GM12878 (cell line): ENCODE data around the gene TRIM69. TPM values are rescaled to one million over a fixed set of nuclear protein-coding genes. Genes with fewer than 3 reads are reported as not detected.

Experiments
- ATAC-seq: fragments of 200-7000 bp; cut with Tn5 transposase; 3 replicates; pipeline ENCODE4 v1.9.1; 2020; ENCODE audit warnings: mild to moderate bottlenecking, moderate library complexity
- BruUV-seq: library from RNA; stranded (reverse); fragments of 400-500 nt; replicated peaks from 2 replicates; lab custom pipeline; 2021; lab: Mats Ljungman, UMichigan
- CTCF ChIA-PET: fragments of 300-600 bp; sonication (Branson Sonifier 250); formaldehyde crosslinking; extraction: SDS; loops from one replicate; lab custom pipeline; 2021; ENCODE audit warnings: inconsistent platforms; lab: Yijun Ruan, JAX
- POLR2A ChIA-PET: fragments of 350-600 bp; formaldehyde crosslinking; extraction: SDS; loops from one replicate; lab custom pipeline; 2021; ENCODE audit warnings: inconsistent platforms; lab: Charles Lee
- RAD21 ChIA-PET: fragments of 300-600 bp; sonication (Branson Sonifier 250); formaldehyde crosslinking; loops from one replicate; lab custom pipeline; 2023; ENCODE audit warnings: antibody characterized with exemption; ENCODE audit not compliant: unreplicated experiment; lab: Charles Lee
- SMC1A ChIA-PET: fragments of 300-600 bp; sonication (Branson Sonifier 250); formaldehyde crosslinking; loops from one replicate; lab custom pipeline; 2023; ENCODE audit not compliant: unreplicated experiment, uncharacterized antibody; lab: Charles Lee
- DNase-seq: peaks from one replicate; pipeline ENCODE4 v3.0.0-alpha.2; 2011; ENCODE audit warnings: low read depth, low spot score
- FAIRE-seq: peaks from 3 replicates; lab custom pipeline; 2011; peaks lifted over from hg19 to GRCh38; lab: Jason Lieb, UNC
- H2AFZ ChIP-seq: 2 replicates; pipeline ENCODE4 v1.6.0; 2011; ENCODE audit warnings: low read depth, low read length, control low read depth; ENCODE audit not compliant: control insufficient read depth
- H3K27ac ChIP-seq: 2 replicates; pipeline ENCODE4 v1.5.1; 2011; ENCODE audit warnings: control low read depth; ENCODE audit not compliant: control insufficient read depth, insufficient read depth
- H3K27me3 ChIP-seq, 2 experiments: replicated peaks in 1 of 2; 2 replicates each; pipeline versions ENCODE4 v1.6.0 to v1.6.1; 2011; ENCODE audit warnings: low read length in 1 of 2; ENCODE audit not compliant: control insufficient read depth in 2 of 2, insufficient read depth in 2 of 2
- H3K36me3 ChIP-seq, 2 experiments: 2 replicates each; pipeline ENCODE4 v1.5.1; 2011; ENCODE audit warnings: low read length in 1 of 2; ENCODE audit not compliant: control insufficient read depth in 2 of 2, insufficient read depth in 2 of 2
- H3K4me1 ChIP-seq: 2 replicates; pipeline ENCODE4 v1.6.1; 2011; ENCODE audit warnings: mild to moderate bottlenecking, low read length, moderate library complexity, mixed read lengths; ENCODE audit not compliant: control insufficient read depth, insufficient read depth
- H3K4me2 ChIP-seq: 2 replicates; pipeline ENCODE4 v1.6.0; 2011; ENCODE audit warnings: control low read depth; ENCODE audit not compliant: control insufficient read depth, insufficient read depth
- H3K4me3 ChIP-seq: fragments of 200-600 bp; sonication (generic); 2 replicates; pipeline ENCODE4 v1.5.1; 2016
- H3K79me2 ChIP-seq: 2 replicates; pipeline ENCODE4 v1.6.0; 2011; ENCODE audit warnings: low read length; ENCODE audit not compliant: control insufficient read depth, insufficient read depth
- H3K9ac ChIP-seq: 2 replicates; pipeline ENCODE4 v1.8.0; 2011; ENCODE audit warnings: low read length, control low read depth, mixed read lengths; ENCODE audit not compliant: control insufficient read depth, insufficient read depth
- H3K9me3 ChIP-seq: replicated peaks from 3 replicates; pipeline ENCODE4 v1.5.1; 2011; ENCODE audit warnings: mild to moderate bottlenecking, low read length; ENCODE audit not compliant: control insufficient read depth, insufficient read depth
- H4K20me1 ChIP-seq: 2 replicates; pipeline ENCODE4 v1.6.0; 2011; ENCODE audit not compliant: control insufficient read depth, insufficient read depth
- NRF1 ChIP-seq: conservative IDR thresholded peaks from 2 replicates; pipeline ENCODE4 v1.6.1; 2011; ENCODE audit warnings: mild to moderate bottlenecking, low read depth, low read length, improper control_type of control experiment
- RAD51 ChIP-seq: fragments of 450-650 bp; IDR thresholded peaks from 2 replicates; pipeline ENCODE4 v1.6.1; 2016; ENCODE audit warnings: moderate library complexity, mild to moderate bottlenecking, inconsistent platforms
- RBBP5 ChIP-seq: fragments of 200-600 bp; sonication (generic); conservative IDR thresholded peaks from 2 replicates; pipeline ENCODE4 v1.6.1; 2016
- SREBF1 ChIP-seq: IDR thresholded peaks from 2 replicates; pipeline ENCODE4 v1.6.1; 2012; ENCODE audit warnings: mild to moderate bottlenecking, low read length
- WGBS: methylation state at CpG from one replicate; pipeline ENCODE4 v1.1.6; 2016; ENCODE audit warnings: low lambda C conversion rate; ENCODE audit not compliant: insufficient replicate concordance, insufficient coverage; ENCODE audit errors: missing lambda C conversion rate; 5-methylcytosine and 5-hydroxymethylcytosine counted together
- in situ Hi-C: fragments of 300-500 bp; cut with MboI; formaldehyde crosslinking; loops from 9 replicates; pipeline ENCODE4 v1.14.3; 2018; ENCODE audit warnings: mixed read lengths
- intact Hi-C: fragments of 100-400 bp; cut with micrococcal nuclease; formaldehyde crosslinking; loops from one replicate; pipeline ENCODE4 v1.14.2; 2022; ENCODE audit not compliant: unreplicated experiment
- polyA plus RNA-seq, 11 experiments: library from polyadenylated mRNA; depleted of rRNA in 4 of 11; unstranded in 6 of 11; stranded (reverse) in 5 of 11; fragments of >200 nt; fragmentation: Nextera tagmentation in 4 of 11; fragmentation: Illumina TruSeq in 1 of 11; extraction: Ambion mirVana in 4 of 11; extraction: Trizol in 1 of 11; gene quantifications; 1 replicate in 1 of 11; 2 replicates in 10 of 11; pipeline versions ENCODE4 v1.2.1 to v1.2.3, GENCODE V29; 2011 to 2016; ENCODE audit warnings: inconsistent platforms in 2 of 11, missing spikeins in 2 of 11, low read depth in 1 of 11
- total RNA-seq, 4 experiments: library from RNA; depleted of rRNA in 3 of 4; stranded (reverse); fragments of >200 nt in 3 of 4; fragmentation: Illumina TruSeq in 1 of 4; extraction: Trizol in 1 of 4; gene quantifications; 2 replicates each; pipeline versions ENCODE4 v1.2.1 to v1.2.3, GENCODE V29; 2013 to 2021
- TF ChIP-seq, protein P1 (sequence below): IDR thresholded peaks from 2 replicates; pipeline ENCODE4 v1.6.1; 2012; ENCODE audit warnings: mild to moderate bottlenecking, low read depth, low read length
- TF ChIP-seq, protein P2 (sequence below): fragments of 150-350 bp; IDR thresholded peaks from 2 replicates; pipeline ENCODE4 v1.6.1; 2014; ENCODE audit warnings: mild to moderate bottlenecking, low read depth, low read length
- TF ChIP-seq, protein P3 (sequence below): fragments of 450-650 bp; formaldehyde crosslinking; IDR thresholded peaks from 2 replicates; pipeline ENCODE4 v1.5.0; 2022; ENCODE audit warnings: mild to moderate bottlenecking, missing genetic modification characterization

The TRIM69 gene
- total and polyA plus RNA-seq, 10 of the 15 experiments (the other 5 are each of a cell fraction or from before 2014, with no cell fraction given): 11.2 to 52.7 (median 37.8) TPM

DNA sequence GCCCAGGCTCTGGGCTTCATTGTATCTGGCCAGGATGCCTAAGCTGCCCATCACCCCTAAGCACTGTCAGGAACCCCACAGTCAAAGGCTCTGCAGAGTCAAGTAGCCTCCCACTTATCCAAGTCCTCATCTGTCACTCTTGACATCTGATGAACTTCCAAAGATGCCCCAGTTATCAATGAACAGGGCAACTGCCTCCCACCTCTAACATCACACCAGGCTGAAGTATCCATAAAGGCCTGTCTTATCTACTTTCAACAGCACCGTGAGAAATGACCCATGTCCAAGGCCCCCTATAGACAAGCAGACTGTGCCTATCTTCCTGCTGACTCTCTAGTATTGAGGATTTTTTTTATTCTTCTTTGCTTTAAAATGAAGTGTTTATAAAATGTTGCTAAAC, 56.4 kb downstream of the TRIM69 start (continued):
- TF ChIP-seq, protein P1, sequence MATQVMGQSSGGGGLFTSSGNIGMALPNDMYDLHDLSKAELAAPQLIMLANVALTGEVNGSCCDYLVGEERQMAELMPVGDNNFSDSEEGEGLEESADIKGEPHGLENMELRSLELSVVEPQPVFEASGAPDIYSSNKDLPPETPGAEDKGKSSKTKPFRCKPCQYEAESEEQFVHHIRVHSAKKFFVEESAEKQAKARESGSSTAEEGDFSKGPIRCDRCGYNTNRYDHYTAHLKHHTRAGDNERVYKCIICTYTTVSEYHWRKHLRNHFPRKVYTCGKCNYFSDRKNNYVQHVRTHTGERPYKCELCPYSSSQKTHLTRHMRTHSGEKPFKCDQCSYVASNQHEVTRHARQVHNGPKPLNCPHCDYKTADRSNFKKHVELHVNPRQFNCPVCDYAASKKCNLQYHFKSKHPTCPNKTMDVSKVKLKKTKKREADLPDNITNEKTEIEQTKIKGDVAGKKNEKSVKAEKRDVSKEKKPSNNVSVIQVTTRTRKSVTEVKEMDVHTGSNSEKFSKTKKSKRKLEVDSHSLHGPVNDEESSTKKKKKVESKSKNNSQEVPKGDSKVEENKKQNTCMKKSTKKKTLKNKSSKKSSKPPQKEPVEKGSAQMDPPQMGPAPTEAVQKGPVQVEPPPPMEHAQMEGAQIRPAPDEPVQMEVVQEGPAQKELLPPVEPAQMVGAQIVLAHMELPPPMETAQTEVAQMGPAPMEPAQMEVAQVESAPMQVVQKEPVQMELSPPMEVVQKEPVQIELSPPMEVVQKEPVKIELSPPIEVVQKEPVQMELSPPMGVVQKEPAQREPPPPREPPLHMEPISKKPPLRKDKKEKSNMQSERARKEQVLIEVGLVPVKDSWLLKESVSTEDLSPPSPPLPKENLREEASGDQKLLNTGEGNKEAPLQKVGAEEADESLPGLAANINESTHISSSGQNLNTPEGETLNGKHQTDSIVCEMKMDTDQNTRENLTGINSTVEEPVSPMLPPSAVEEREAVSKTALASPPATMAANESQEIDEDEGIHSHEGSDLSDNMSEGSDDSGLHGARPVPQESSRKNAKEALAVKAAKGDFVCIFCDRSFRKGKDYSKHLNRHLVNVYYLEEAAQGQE: no peak
- TF ChIP-seq, protein P2, sequence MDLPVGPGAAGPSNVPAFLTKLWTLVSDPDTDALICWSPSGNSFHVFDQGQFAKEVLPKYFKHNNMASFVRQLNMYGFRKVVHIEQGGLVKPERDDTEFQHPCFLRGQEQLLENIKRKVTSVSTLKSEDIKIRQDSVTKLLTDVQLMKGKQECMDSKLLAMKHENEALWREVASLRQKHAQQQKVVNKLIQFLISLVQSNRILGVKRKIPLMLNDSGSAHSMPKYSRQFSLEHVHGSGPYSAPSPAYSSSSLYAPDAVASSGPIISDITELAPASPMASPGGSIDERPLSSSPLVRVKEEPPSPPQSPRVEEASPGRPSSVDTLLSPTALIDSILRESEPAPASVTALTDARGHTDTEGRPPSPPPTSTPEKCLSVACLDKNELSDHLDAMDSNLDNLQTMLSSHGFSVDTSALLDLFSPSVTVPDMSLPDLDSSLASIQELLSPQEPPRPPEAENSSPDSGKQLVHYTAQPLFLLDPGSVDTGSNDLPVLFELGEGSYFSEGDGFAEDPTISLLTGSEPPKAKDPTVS: no peak
- TF ChIP-seq RAD51: no peak

DNA sequence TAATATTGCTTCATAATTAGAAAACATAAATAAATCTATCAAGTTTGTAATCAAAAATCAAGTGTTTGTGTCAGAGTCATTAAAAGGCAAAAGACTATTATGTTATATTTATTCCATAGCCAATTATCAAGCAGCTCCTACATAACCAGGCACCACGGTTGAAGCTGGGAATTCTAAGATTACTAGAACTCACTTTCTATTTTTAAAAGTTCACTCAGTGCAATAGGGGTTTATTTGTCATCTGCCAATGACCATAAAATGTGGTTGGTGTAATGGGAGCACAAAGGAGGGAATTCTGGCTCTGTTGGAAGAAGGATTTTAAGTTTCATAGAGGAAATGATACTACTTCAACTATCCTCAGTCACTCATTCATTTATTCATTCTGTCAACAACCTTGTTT, 57.7 kb downstream of the TRIM69 start:
- in situ Hi-C loops: no loop called here
- WGBS: 7% methylated on average over 1 of the region's 1 CpG
- no peaks in the 10 kb centered on the region for H3K4me1 ChIP-seq
- H3K9me3 ChIP-seq: no peaks in the 10 kb centered on the region
- FAIRE-seq (no peak), DNase-seq (no peak), ATAC-seq (no peak)
- BruUV-seq: no TSS peak
- intact Hi-C loops: no loop called here
- ChIA-PET RAD21 (no interaction called here), POLR2A (interaction anchor here (0.6 kb wide), 1 partner anchor 36 kb away, joined by 3 read pairs; no protein-coding TSS in a partner anchor), SMC1A (no interaction called here), CTCF (no interaction called here)
- no peak overlapping the region for H3K27ac ChIP-seq
- no peak overlapping the region for H3K4me3 ChIP-seq
- H3K4me2 ChIP-seq: no peak overlapping the region
- no peaks in the 10 kb centered on the region for H3K36me3 ChIP-seq
- H3K9ac ChIP-seq: no peak overlapping the region
- H2AFZ ChIP-seq: no peak overlapping the region
- H4K20me1 ChIP-seq: no peaks in the 10 kb centered on the region
- H3K27me3 ChIP-seq: no peaks in the 10 kb centered on the region
- H3K79me2 ChIP-seq: no peaks in the 10 kb centered on the region
- TF ChIP-seq SREBF1 (no peak), RBBP5 (no peak), NRF1 (no peak)
- TF ChIP-seq, protein P3, sequence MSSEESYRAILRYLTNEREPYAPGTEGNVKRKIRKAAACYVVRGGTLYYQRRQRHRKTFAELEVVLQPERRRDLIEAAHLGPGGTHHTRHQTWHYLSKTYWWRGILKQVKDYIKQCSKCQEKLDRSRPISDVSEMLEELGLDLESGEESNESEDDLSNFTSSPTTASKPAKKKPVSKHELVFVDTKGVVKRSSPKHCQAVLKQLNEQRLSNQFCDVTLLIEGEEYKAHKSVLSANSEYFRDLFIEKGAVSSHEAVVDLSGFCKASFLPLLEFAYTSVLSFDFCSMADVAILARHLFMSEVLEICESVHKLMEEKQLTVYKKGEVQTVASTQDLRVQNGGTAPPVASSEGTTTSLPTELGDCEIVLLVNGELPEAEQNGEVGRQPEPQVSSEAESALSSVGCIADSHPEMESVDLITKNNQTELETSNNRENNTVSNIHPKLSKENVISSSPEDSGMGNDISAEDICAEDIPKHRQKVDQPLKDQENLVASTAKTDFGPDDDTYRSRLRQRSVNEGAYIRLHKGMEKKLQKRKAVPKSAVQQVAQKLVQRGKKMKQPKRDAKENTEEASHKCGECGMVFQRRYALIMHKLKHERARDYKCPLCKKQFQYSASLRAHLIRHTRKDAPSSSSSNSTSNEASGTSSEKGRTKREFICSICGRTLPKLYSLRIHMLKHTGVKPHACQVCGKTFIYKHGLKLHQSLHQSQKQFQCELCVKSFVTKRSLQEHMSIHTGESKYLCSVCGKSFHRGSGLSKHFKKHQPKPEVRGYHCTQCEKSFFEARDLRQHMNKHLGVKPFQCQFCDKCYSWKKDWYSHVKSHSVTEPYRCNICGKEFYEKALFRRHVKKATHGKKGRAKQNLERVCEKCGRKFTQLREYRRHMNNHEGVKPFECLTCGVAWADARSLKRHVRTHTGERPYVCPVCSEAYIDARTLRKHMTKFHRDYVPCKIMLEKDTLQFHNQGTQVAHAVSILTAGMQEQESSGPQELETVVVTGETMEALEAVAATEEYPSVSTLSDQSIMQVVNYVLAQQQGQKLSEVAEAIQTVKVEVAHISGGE (CRISPR knock-in tag): no peak
